ENCODE measurements around the gene PCDHGA6.
A peak's percentile ranks its signal among the peaks of the same experiment; 100 is the strongest.

PCDHGA6 gene

GRCh38 chr5:141349917-141350619 lies 23.6 kb upstream of the PCDHGA6 start, which contains the start of gene PCDHGB1:
Gene PCDHGB1 (plus strand): TSS chr5:141350099. CDS start chr5:141350261, 162 bp downstream.
- ATAC-seq (replicated peaks) (no peak), DNase-seq (no peak)
- Mint-ChIP-seq H3K27me3 (peaks cover 54 to 74% of the 10 kb centered on the region in 2 donors), H3K4me1 (peaks cover 0 to 1% of the 10 kb centered on the region in 2 donors), H3K36me3 (peaks cover 14 to 27% of the 10 kb centered on the region in 2 donors), H3K4me3 (peak within 1 kb of the TSS in 1 of 2 donors; percentile 44), H3K9me3 (peaks cover 19 to 22% of the 10 kb centered on the region in 2 donors), H3K27ac (no peak within 1 kb of the TSS)

DNA sequence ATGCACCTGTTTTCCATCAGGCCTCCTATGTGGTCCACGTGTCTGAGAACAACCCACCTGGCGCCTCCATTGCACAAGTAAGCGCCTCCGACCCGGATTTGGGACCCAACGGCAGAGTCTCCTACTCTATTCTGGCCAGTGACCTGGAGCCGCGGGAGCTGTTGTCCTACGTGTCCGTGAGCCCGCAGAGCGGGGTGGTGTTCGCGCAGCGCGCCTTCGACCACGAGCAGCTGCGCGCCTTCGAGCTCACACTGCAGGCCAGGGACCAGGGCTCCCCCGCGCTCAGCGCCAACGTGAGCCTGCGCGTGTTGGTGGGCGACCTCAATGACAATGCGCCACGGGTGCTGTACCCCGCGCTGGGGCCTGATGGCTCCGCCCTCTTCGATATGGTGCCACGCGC lies 22.1 kb upstream of the PCDHGA6 start:
- Mint-ChIP-seq H3K27me3 (peaks cover 63 to 74% of the 10 kb centered on the region in 2 donors), H3K4me1 (peaks cover 0 to 1% of the 10 kb centered on the region in 2 donors), H3K27ac (no peak overlapping the region), H3K4me3 (no peak overlapping the region), H3K9me3 (peaks cover 19 to 20% of the 10 kb centered on the region in 2 donors), H3K36me3 (peaks cover 11 to 19% of the 10 kb centered on the region in 2 donors)
- DNase-seq (no peak), ATAC-seq (replicated peaks) (no peak)

DNA sequence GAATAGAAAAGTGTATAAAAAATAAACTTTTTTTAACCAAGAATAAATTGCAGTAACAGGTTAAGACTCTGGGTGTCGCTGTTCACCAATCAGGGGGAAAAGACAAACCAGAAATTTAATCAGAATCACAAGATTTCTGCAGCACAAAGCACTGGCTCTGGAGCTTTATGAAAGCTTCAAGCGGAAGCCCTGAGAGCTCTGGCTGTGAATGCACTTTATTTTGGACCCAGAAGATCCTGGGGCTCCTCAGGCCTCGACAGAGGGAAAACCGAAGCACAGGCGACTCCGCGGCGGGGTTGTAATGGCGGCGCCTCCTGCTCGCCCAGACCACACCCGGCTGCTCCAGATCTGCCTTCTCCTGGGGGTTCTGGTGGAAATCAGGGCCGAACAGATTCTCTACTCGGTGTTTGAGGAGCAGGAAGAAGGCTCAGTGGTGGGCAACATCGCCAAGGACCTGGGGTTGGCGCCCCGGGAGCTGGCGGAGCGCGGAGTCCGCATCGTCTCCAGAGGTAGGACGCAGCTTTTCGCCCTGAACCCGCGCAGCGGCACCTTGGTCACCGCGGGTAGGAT lies 18.7 kb upstream of the PCDHGA6 start, which contains the start of gene PCDHGA4:
PCDHGA4 (plus strand) TSS at position 122 of the 570 bp plus-strand sequence; CDS start at position 209, 87 bp downstream.
- H3K4me1 Mint-ChIP-seq: peaks cover 0 to 1% of the 10 kb centered on the region in 2 donors
- no peak within 1 kb of the TSS for H3K4me3 Mint-ChIP-seq
- H3K27ac Mint-ChIP-seq: no peak within 1 kb of the TSS
- H3K27me3 Mint-ChIP-seq: peaks cover 65 to 83% of the 10 kb centered on the region in 2 donors
- peaks cover 13 to 21% of the 10 kb centered on the region in 2 donors for H3K9me3 Mint-ChIP-seq
- peaks cover 12 to 15% of the 10 kb centered on the region in 2 donors for H3K36me3 Mint-ChIP-seq
- no peak for DNase-seq
- ATAC-seq (replicated peaks): no peak

DNA sequence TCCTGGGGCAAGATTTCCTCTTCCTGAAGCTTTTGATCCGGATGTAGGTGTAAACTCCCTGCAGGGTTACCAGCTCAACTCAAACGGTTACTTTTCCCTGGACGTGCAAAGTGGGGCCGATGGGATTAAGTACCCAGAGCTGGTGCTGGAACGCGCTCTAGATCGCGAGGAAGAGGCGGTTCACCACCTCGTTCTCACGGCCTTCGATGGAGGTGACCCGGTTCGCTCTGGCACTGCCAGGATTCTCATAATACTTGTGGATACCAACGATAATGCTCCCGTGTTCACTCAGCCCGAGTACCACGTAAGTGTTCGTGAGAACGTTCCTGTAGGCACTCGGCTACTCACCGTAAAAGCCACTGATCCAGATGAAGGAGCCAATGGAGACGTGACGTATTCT lies 18.1 kb upstream of the PCDHGA6 start:
- Mint-ChIP-seq H3K4me1 (peaks cover 0 to 1% of the 10 kb centered on the region in 2 donors), H3K9me3 (peaks cover 12 to 19% of the 10 kb centered on the region in 2 donors)
- ATAC-seq (replicated peaks): no peak

DNA sequence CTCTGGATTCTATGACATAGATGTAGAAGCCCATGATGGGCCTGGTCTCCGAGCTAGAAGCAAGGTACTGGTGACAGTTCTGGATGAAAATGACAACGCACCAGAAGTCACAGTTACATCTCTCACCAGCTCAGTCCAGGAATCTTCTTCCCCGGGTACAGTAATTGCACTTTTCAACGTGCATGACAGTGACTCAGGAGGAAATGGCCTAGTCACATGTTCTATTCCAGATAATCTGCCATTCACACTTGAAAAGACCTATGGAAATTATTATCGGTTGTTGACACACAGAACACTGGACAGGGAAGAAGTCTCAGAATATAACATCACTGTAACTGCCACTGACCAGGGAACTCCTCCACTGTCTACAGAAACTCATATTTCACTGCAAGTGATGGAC lies 17.6 kb upstream of the PCDHGA6 start:
- H3K27me3 Mint-ChIP-seq: peaks cover 66 to 83% of the 10 kb centered on the region in 2 donors
- H3K9me3 Mint-ChIP-seq: peaks cover 16 to 21% of the 10 kb centered on the region in 2 donors

More for the DNA sequence above, 18.1 kb upstream of the PCDHGA6 start:
- Mint-ChIP-seq H3K27me3 (peaks cover 65 to 83% of the 10 kb centered on the region in 2 donors), H3K4me3 (no peak overlapping the region), H3K27ac (no peak overlapping the region), H3K36me3 (peaks cover 11 to 14% of the 10 kb centered on the region in 2 donors)
- DNase-seq: no peak

GRCh38 chr5:141356950-141357349 lies 16.7 kb upstream of the PCDHGA6 start:
- Mint-ChIP-seq H3K27me3 (peaks cover 67 to 83% of the 10 kb centered on the region in 2 donors), H3K9me3 (peaks cover 19 to 22% of the 10 kb centered on the region in 2 donors), H3K4me3 (no peak overlapping the region), H3K4me1 (peaks cover 0 to 1% of the 10 kb centered on the region in 2 donors), H3K27ac (no peak overlapping the region), H3K36me3 (peaks cover 16 to 22% of the 10 kb centered on the region in 2 donors)
- no peak for DNase-seq
- no peak for ATAC-seq (replicated peaks)

More for the DNA sequence above, 17.6 kb upstream of the PCDHGA6 start:
- H3K4me3 Mint-ChIP-seq: no peak overlapping the region
- no peak overlapping the region for H3K27ac Mint-ChIP-seq
- DNase-seq: no peak
- H3K36me3 Mint-ChIP-seq: peaks cover 15 to 18% of the 10 kb centered on the region in 2 donors
- ATAC-seq (replicated peaks): no peak
- H3K4me1 Mint-ChIP-seq: peaks cover 0 to 1% of the 10 kb centered on the region in 2 donors

DNA sequence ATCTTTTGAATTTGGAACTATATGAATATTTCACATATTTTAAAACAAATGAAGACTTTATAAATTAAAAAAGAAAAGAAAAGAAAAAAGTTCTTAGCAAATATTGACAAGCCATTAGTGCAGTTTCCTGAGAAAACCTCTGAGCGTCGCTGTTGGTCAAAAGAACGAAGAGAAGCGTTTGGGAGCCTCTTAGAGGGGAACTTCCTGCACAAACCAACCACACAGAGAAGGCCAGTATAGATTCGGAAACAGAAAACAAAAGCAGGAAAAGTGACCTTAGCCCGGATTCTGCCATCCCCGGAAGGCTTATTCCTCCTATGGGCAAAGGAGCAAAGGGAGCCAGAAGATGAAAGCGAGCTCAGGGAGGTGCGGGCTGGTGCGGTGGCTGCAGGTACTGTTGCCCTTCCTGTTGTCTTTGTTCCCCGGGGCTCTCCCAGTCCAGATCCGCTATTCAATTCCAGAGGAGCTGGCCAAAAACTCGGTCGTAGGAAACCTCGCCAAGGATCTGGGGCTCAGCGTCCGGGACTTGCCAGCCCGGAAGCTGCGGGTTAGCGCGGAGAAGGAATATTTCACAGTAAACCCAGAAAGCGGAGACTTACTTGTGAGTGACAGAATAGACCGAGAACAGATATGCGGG lies 13.8 kb upstream of the PCDHGA6 start, which contains the start of gene PCDHGB2:
PCDHGB2 (plus strand) TSS at position 205 of the 637 bp plus-strand sequence; CDS start at position 347, 142 bp downstream.
- Mint-ChIP-seq H3K4me1 (no peaks in the 10 kb centered on the region), H3K27me3 (peaks cover 72 to 86% of the 10 kb centered on the region in 2 donors), H3K4me3 (peak within 1 kb of the TSS; percentile 75 to 80), H3K27ac (peak within 1 kb of the TSS; percentile 67), H3K9me3 (peaks cover 15 to 26% of the 10 kb centered on the region in 2 donors), H3K36me3 (peaks cover 17 to 32% of the 10 kb centered on the region in 2 donors)
- ATAC-seq (replicated peaks): peak; percentile 29 to 36
- no peak for DNase-seq

DNA sequence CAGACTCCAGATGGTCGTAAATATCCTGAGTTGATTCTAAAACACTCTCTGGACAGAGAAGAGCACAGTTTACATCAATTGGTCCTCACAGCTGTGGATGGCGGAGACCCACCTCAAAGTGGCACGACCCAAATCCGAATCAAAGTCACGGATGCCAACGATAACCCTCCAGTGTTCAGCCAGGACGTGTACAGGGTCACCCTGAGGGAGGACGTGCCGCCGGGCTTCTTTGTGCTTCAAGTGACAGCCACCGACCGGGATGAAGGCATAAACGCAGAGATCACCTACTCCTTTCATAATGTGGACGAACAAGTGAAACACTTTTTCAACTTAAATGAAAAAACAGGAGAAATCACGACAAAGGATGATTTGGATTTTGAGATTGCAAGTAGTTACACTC lies 13.0 kb upstream of the PCDHGA6 start:
- ATAC-seq (replicated peaks) (no peak), DNase-seq (no peak)
- Mint-ChIP-seq H3K27ac (peak overlapping the region; percentile 67), H3K4me3 (no peak overlapping the region), H3K4me1 (no peaks in the 10 kb centered on the region), H3K9me3 (peaks cover 17 to 29% of the 10 kb centered on the region in 2 donors), H3K27me3 (peaks cover 73 to 87% of the 10 kb centered on the region in 2 donors), H3K36me3 (peaks cover 21 to 39% of the 10 kb centered on the region in 2 donors)

- ATAC-seq (replicated peaks) (no peak), DNase-seq (no peak)
- Mint-ChIP-seq H3K27me3 (peaks cover 64 to 76% of the 10 kb centered on the region in 2 donors), H3K4me3 (peak overlapping the region in 1 of 2 donors; percentile 17), H3K27ac (peak overlapping the region; percentile 44), H3K4me1 (no peaks in the 10 kb centered on the region), H3K36me3 (peaks cover 25 to 40% of the 10 kb centered on the region in 2 donors), H3K9me3 (peaks cover 20 to 28% of the 10 kb centered on the region in 2 donors)
These were observed 11.0 kb upstream of the PCDHGA6 start for GRCh38 chr5:141362719-141363118.

- peaks cover 66 to 73% of the 10 kb centered on the region in 2 donors for H3K27me3 Mint-ChIP-seq
- no peak for ATAC-seq (replicated peaks)
- H3K4me3 Mint-ChIP-seq: peak within 1 kb of the TSS in 1 of 2 donors; percentile 32
- DNase-seq: no peak
- peaks cover 20 to 28% of the 10 kb centered on the region in 2 donors for H3K9me3 Mint-ChIP-seq
- no peaks in the 10 kb centered on the region for H3K4me1 Mint-ChIP-seq
- H3K36me3 Mint-ChIP-seq: peaks cover 25 to 40% of the 10 kb centered on the region in 2 donors
- H3K27ac Mint-ChIP-seq: peak within 1 kb of the TSS; percentile 81
These were observed 9.6 kb upstream of the PCDHGA6 start, which contains the start of gene PCDHGA5 for GRCh38 chr5:141363952-141364660. Gene PCDHGA5 (plus strand): TSS chr5:141364162. CDS start chr5:141364331, 169 bp downstream.

GRCh38 chr5:141366016-141366896 lies 7.4 kb upstream of the PCDHGA6 start:
- Mint-ChIP-seq H3K36me3 (peaks cover 16 to 37% of the 10 kb centered on the region in 2 donors), H3K4me1 (peaks cover 0 to 3% of the 10 kb centered on the region in 2 donors), H3K27me3 (peaks cover 61 to 69% of the 10 kb centered on the region in 2 donors), H3K4me3 (no peak overlapping the region), H3K9me3 (peaks cover 17 to 28% of the 10 kb centered on the region in 2 donors), H3K27ac (peak overlapping the region; percentile 5)
- DNase-seq (no peak), ATAC-seq (replicated peaks) (no peak)

- Mint-ChIP-seq H3K27ac (peak within 1 kb of the TSS; percentile 94), H3K27me3 (peaks cover 54 to 73% of the 10 kb centered on the region in 2 donors), H3K4me3 (peak within 1 kb of the TSS; percentile 83 to 91), H3K36me3 (peaks cover 13 to 17% of the 10 kb centered on the region in 2 donors), H3K4me1 (peaks cover 0 to 4% of the 10 kb centered on the region in 2 donors), H3K9me3 (peaks cover 23 to 25% of the 10 kb centered on the region in 2 donors)
- peak; percentile 57 to 73 for ATAC-seq (replicated peaks)
- no peak for DNase-seq
These were observed 3.5 kb upstream of the PCDHGA6 start, which contains the start of gene PCDHGB3 for GRCh38 chr5:141369994-141370848. Gene PCDHGB3 (plus strand): TSS chr5:141370242. CDS start chr5:141370395, 153 bp downstream.
